ENCODE results near the gene PKP4. TPM values are rescaled to one million over a fixed set of nuclear protein-coding genes. Genes with fewer than 3 reads are reported as not detected.

The PKP4 gene
- total RNA-seq, 2 donors from 2014 or later = 43.7 to 67.3 TPM

DNA sequence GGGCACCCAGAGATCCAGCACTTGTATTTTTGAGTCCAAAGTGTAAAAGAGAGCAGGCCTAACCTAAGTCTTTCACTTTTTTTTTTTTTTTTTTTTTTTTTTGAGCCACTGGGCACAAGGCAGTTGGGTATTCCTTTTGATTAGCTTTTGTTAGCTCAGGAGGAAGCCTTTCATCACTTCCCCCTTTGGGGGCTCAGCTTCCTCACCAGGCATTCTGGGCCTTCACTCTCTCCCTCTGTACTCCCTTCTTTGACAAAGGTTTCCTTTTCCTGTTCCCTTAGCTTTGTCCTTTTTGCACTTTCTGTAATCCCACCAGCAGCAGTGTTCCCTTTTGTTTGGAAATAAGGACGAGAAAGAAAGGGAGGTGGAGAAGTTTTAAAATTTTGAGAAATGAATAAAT is 88.2 kb downstream of the PKP4 start:
- TF ChIP-seq, protein P1, sequence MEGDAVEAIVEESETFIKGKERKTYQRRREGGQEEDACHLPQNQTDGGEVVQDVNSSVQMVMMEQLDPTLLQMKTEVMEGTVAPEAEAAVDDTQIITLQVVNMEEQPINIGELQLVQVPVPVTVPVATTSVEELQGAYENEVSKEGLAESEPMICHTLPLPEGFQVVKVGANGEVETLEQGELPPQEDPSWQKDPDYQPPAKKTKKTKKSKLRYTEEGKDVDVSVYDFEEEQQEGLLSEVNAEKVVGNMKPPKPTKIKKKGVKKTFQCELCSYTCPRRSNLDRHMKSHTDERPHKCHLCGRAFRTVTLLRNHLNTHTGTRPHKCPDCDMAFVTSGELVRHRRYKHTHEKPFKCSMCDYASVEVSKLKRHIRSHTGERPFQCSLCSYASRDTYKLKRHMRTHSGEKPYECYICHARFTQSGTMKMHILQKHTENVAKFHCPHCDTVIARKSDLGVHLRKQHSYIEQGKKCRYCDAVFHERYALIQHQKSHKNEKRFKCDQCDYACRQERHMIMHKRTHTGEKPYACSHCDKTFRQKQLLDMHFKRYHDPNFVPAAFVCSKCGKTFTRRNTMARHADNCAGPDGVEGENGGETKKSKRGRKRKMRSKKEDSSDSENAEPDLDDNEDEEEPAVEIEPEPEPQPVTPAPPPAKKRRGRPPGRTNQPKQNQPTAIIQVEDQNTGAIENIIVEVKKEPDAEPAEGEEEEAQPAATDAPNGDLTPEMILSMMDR (IDR thresholded peaks at IDR 0.05) = no peak
- Histone ChIP-seq H3K27me3 (no peaks in the 10 kb centered on the region), H3K4me3 (no peak overlapping the region), H3K4me1 (no peaks in the 10 kb centered on the region), H3K9me3 (no peaks in the 10 kb centered on the region), H3K27ac (no peak overlapping the region), H3K36me3 (no peaks in the 10 kb centered on the region), H3K9ac (ENCODE audit: low read depth in 2 of 2, low read length in 2 of 2) (no peak overlapping the region)
- no peak for DNase-seq
- intact Hi-C loops (cut with DNase I) = no loop called here

DNA sequence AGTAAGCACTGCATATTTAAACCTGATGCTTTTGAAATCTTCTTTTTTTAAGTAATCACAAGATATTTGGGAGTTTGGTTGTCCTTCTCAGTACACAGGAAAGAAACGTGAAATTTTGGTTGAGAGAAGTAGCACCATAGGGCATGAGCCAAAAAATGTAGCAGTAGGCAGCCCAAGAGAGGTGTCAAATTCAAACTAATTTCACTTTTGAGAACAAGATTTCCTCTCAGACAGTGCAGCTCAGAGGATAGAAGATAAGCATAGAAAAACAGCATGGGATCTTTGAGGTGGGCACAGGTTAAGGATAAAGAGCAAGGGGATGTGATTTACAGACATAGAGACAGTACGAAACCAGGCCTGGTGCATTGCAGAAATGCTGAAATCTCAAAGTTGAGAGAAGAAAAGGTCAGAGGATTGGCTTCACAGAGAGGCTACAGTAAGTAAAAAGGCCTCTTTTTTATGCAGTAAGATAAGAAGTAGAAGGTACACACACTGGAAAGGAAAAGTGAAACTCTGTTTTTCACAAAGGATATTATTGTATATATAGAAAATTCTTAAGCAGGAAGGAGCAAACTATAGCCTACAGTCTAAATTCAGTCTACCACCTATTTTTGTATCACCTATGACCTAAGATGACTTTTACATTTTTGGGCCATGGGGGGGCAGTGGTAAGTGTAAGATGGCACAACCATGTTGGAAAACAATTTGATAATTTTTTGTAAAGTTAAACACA is 89.8 kb downstream of the PKP4 start:
- H3K9me3 ChIP-seq = no peaks in the 10 kb centered on the region
- no peaks in the 10 kb centered on the region for H3K27me3 ChIP-seq
- no peak for DNase-seq
- TF ChIP-seq, protein P1 (IDR thresholded peaks at IDR 0.05) = no peak
- no peak overlapping the region for H3K27ac ChIP-seq
- no peak overlapping the region for H3K9ac ChIP-seq (ENCODE audit: low read depth in 2 of 2, low read length in 2 of 2)
- H3K4me1 ChIP-seq = no peaks in the 10 kb centered on the region
- no peak overlapping the region for H3K4me3 ChIP-seq
- H3K36me3 ChIP-seq = no peaks in the 10 kb centered on the region
- intact Hi-C loops (cut with DNase I) = no loop called here

DNA sequence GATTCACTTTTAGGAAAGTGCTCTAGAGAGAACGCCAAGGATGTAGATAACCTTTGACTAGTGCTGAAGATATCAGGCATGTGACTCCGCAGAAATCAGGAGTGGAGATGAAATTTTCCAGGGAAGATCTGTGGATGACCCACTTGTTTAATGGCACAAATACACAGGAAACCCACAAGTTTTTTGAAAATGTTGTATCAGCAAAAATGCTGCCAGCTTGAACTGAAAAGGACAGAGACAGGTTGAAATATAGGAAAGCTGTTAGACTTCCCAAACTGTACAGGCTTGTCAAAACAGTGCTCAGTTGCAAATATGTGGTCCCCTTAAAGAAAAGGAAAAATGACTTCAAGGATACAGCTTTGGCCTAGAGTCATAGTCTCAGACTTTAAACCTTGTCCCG is 96.5 kb downstream of the PKP4 start:
- H3K27me3 ChIP-seq = no peaks in the 10 kb centered on the region
- no peaks in the 10 kb centered on the region for H3K9me3 ChIP-seq
- no peak overlapping the region for H3K4me3 ChIP-seq
- H3K4me1 ChIP-seq = no peaks in the 10 kb centered on the region
- no peaks in the 10 kb centered on the region for H3K36me3 ChIP-seq
- intact Hi-C loops (cut with DNase I) = no loop called here
- TF ChIP-seq, protein P1 (IDR thresholded peaks at IDR 0.05) = no peak
- no peak for DNase-seq
- H3K27ac ChIP-seq = no peak overlapping the region
- H3K9ac ChIP-seq (ENCODE audit: low read depth in 2 of 2, low read length in 2 of 2) = no peak overlapping the region

DNA sequence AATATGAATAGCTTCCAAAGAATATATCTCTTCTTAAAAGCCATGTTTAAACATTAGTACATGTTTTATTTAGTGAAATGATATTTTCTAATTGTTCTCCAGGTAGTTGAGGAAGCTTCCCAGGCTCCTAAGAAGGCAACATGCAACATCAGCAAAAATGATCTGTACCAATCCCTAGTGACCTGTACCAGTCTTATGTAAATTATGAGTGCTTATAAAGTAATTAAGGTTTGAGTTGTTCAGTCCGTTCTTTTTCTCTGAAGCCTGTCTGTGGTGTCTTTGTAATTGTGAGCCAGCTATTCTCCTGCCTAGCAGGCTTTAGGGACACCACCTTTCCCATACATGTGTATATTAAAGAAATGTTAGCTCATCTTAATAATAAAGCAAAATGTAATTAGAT is 98.2 kb downstream of the PKP4 start:
- Histone ChIP-seq H3K9me3 (no peaks in the 10 kb centered on the region), H3K36me3 (no peaks in the 10 kb centered on the region), H3K4me1 (no peaks in the 10 kb centered on the region), H3K4me3 (no peak overlapping the region), H3K9ac (ENCODE audit: low read depth in 2 of 2, low read length in 2 of 2) (no peak overlapping the region), H3K27me3 (no peaks in the 10 kb centered on the region), H3K27ac (no peak overlapping the region)
- no peak for DNase-seq
- TF ChIP-seq, protein P1 (IDR thresholded peaks at IDR 0.05) = no peak
- intact Hi-C loops (cut with DNase I) = no loop called here

DNA sequence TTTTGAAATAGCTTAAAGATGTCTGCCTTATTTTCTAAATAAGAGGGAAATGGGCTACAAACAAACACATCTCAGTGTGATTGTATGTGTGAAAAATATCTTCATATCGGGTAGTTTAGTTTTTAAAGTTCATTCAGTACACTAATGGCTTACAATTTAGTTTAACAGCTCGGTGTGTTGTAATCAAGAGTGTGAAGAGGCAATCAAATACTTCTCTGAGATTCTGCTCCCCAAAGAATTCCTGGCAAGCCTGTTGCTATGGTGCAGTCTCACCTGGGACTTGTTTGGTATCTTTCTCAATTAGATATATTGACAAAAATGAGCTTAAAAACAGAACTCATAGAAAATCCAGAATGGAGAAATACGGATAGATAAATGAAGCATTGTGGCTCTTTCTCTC is 99.4 kb downstream of the PKP4 start:
- TF ChIP-seq, protein P1 (IDR thresholded peaks at IDR 0.05) = no peak
- no peak for DNase-seq

More for the DNA sequence above, 99.4 kb downstream of the PKP4 start:
- Histone ChIP-seq H3K27me3 (no peaks in the 10 kb centered on the region), H3K9ac (ENCODE audit: low read depth in 2 of 2, low read length in 2 of 2) (no peak overlapping the region), H3K36me3 (no peaks in the 10 kb centered on the region), H3K9me3 (no peaks in the 10 kb centered on the region), H3K27ac (no peak overlapping the region), H3K4me1 (no peaks in the 10 kb centered on the region), H3K4me3 (no peak overlapping the region)
- intact Hi-C loops (cut with DNase I) = no loop called here

Measured in colonic mucosa (tissue), 4 donors.